GM10248 (cell line): ENCODE results near the gene MS4A1.
A peak's percentile ranks its signal among the peaks of the same experiment; 100 is the strongest.

Experiments used
- CTCF ChIA-PET: fragments of 300-600 bp; sonication (Branson Sonifier 250); formaldehyde crosslinking; extraction: SDS; loops from one replicate; lab custom pipeline; 2021; ENCODE audit warnings: antibody characterized with exemption; lab: Yijun Ruan, JAX
- POLR2A ChIA-PET: fragments of 350-650 bp; sonication (Branson Sonifier 250); formaldehyde crosslinking; extraction: SDS; loops from one replicate; lab custom pipeline; 2020; ENCODE audit warnings: antibody characterized with exemption; lab: Yijun Ruan, JAX
- DNase-seq: peaks from one replicate; pipeline ENCODE4 v3.0.0; 2012; ENCODE audit errors: extremely low spot score
- CTCF ChIP-seq: IDR thresholded peaks from 2 replicates; pipeline ENCODE4 v1.5.1; 2012; ENCODE audit warnings: mild to moderate bottlenecking, low read depth; ENCODE audit errors: extremely low read depth, missing control alignments, control extremely low read depth

MS4A1 gene

DNA sequence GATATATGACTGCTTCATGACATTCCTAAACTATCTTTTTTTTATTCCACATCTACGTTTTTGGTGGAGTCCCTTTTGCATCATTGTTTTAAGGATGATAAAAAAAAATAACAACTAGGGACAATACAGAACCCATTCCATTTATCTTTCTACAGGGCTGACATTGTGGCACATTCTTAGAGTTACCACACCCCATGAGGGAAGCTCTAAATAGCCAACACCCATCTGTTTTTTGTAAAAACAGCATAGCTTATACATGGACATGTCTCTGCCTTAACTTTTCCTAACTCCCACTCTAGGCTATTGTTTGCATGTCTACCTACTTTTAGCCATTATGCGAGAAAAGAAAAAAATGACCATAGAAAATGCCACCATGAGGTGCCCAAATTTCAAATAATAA lies 13.2 kb downstream of the MS4A1 start:
- TF ChIP-seq CTCF = no peak
- ChIA-PET CTCF (interaction anchor here (1.1 to 1.6 kb wide), 2 partner anchors 9 to 105 kb away, joined by 3 to 4 read pairs; no protein-coding TSS in a partner anchor), POLR2A (no interaction called here)
- no peak for DNase-seq

GRCh38 chr11:60469723-60470122 lies 14.1 kb downstream of the MS4A1 start:
- DNase-seq = no peak
- ChIA-PET POLR2A (no interaction called here), CTCF (interaction anchor here (1.4 kb wide), 1 partner anchor 107 kb away, joined by 4 read pairs; no protein-coding TSS in a partner anchor)
- TF ChIP-seq CTCF = no peak

DNA sequence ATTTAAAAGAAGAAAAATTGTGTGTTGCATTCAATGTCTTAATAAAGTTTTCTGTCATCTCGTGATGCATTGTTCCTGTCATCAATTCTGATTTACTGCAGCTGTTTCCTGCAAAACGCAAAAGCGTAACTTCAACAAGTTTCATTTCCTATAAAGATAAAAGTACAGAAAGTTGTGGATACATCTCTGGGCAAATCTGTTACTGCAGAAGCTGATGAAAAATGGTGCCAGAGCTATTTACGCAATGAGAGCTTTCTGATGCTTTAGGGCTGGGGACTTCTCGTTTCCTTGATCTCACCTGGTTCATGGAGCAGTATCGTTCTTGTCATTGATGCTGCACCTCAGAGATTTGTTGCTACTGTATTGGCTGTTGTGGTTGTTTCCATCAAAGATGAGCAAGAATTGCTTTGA lies 21.4 kb downstream of the MS4A1 start:
- no peak for TF ChIP-seq CTCF
- no peak for DNase-seq
- ChIA-PET CTCF (interaction anchor here (1.0 to 1.7 kb wide), 5 partner anchors 10 to 114 kb away, joined by 3 to 8 read pairs (median 4); no protein-coding TSS in a partner anchor), POLR2A (no interaction called here)

DNA sequence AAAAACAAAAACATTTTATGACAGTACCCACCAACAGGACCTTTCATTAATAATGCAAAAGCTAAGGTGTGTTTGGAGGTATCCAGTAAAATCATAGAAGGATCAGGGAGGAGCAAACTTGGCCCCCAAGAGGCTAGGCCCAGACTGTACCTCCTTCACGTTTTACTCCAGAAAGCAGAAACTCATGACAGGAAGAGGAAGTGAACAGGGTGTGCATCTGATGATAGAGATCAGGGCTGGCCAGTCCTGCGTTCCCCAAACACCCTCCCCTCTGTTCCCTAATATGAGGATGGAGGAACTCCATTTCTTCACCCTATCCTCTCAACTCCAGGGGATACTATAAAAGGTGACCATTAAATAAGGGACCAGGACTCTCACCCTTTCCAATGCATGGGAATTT lies 26.7 kb downstream of the MS4A1 start:
- no peak for DNase-seq
- ChIA-PET POLR2A (no interaction called here), CTCF (interaction anchor here (1.0 to 4.4 kb wide), 4 partner anchors 11 to 217 kb away, joined by 3 to 45 read pairs (median 7); no protein-coding TSS in a partner anchor)
- TF ChIP-seq CTCF = no peak

DNA sequence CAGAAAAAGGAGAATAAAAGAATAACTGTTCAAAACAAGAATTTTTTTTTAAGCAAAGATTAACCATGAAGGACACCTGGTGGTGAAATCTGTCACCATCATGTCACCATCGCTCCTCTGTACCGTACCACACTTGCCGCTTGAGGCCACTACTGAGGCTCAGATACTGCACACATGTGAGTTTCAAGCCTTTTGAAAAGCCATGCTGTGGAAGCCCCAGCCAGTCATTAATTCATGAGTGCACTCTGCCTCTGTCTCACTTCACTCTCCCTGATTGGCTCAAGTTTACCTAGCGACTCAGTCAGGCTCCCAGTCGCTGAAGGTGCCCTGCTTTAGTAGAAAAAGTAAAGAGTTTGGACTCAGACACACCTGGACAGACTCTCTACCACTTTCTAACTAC lies 30.3 kb downstream of the MS4A1 start:
- DNase-seq = peak; percentile 85
- POLR2A ChIA-PET = no interaction called here
- CTCF ChIA-PET = interaction anchor here (1.2 to 4.4 kb wide), 11 partner anchors 10 to 221 kb away, joined by 3 to 45 read pairs (median 8); partner anchors contain the start of gene MS4A1
- peak; percentile 92 for TF ChIP-seq CTCF

GRCh38 chr11:60492488-60493009 lies 36.9 kb downstream of the MS4A1 start, which contains the start of gene MS4A12:
Gene MS4A12, plus strand, starts transcription at chr11:60492778. Its CDS starts 4,541 bp downstream, at chr11:60497319.
- CTCF ChIA-PET = no interaction called here
- POLR2A ChIA-PET = no interaction called here

More at GRCh38 chr11:60492488-60493009, 36.9 kb downstream of the MS4A1 start, which contains the start of gene MS4A12:
- no peak for DNase-seq
- no peak for TF ChIP-seq CTCF
